ENCODE measurements around the gene EWSR1.

EWSR1 gene

GRCh38 chr22:29291215-29291614, 23.1 kb downstream of the EWSR1 start:
- TF ChIP-seq EZH2phosphoT487 (IDR thresholded peaks at IDR 0.05; ENCODE audit: borderline replicate concordance), result no peak
- TF ChIP-seq, protein P1, sequence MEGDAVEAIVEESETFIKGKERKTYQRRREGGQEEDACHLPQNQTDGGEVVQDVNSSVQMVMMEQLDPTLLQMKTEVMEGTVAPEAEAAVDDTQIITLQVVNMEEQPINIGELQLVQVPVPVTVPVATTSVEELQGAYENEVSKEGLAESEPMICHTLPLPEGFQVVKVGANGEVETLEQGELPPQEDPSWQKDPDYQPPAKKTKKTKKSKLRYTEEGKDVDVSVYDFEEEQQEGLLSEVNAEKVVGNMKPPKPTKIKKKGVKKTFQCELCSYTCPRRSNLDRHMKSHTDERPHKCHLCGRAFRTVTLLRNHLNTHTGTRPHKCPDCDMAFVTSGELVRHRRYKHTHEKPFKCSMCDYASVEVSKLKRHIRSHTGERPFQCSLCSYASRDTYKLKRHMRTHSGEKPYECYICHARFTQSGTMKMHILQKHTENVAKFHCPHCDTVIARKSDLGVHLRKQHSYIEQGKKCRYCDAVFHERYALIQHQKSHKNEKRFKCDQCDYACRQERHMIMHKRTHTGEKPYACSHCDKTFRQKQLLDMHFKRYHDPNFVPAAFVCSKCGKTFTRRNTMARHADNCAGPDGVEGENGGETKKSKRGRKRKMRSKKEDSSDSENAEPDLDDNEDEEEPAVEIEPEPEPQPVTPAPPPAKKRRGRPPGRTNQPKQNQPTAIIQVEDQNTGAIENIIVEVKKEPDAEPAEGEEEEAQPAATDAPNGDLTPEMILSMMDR (conservative IDR thresholded peaks at IDR 0.05; ENCODE audit: low read length), result no peak

GRCh38 chr22:29292379-29292778, 24.3 kb downstream of the EWSR1 start:
- Histone ChIP-seq H3K4me2 (ENCODE audit: low read depth, low read length, poor library complexity, severe bottlenecking) (no peak overlapping the region), H3K36me3 (ENCODE audit: insufficient read depth, low read length) (peaks cover 100% of the 10 kb centered on the region), H2AFZ (ENCODE audit: low read length) (no peak overlapping the region), H3F3A (ENCODE audit: low read depth) (no peaks in the 10 kb centered on the region; the same call in 1 of the 2 replicates), H3K9me2 (replicated peaks; ENCODE audit: low read depth, low read length) (no peaks in the 10 kb centered on the region), H4K20me1 (ENCODE audit: insufficient read depth, low read length, poor library complexity, severe bottlenecking) (peaks cover 51% of the 10 kb centered on the region), H3K79me2 (ENCODE audit: insufficient read depth, low read length) (peaks cover 58% of the 10 kb centered on the region), H3K27me3 (ENCODE audit: insufficient read depth, low read length, poor library complexity, severe bottlenecking) (no peaks in the 10 kb centered on the region), H3K9me3 (ENCODE audit: insufficient read depth, low read depth, low read length) (no peaks in the 10 kb centered on the region), H3K4me1 (ENCODE audit: insufficient read depth, low read length, poor library complexity, severe bottlenecking) (no peaks in the 10 kb centered on the region), H3K9ac (ENCODE audit: low read depth, low read length, poor library complexity, severe bottlenecking) (no peak overlapping the region), H3K4me3 (ENCODE audit: low read length, poor library complexity, severe bottlenecking) (no peak overlapping the region)
- TF ChIP-seq, protein P1 (conservative IDR thresholded peaks at IDR 0.05; ENCODE audit: low read length), result no peak
- no peak for TF ChIP-seq EZH2phosphoT487 (IDR thresholded peaks at IDR 0.05; ENCODE audit: borderline replicate concordance)

More at GRCh38 chr22:29291215-29291614, 23.1 kb downstream of the EWSR1 start:
- peaks cover 62% of the 10 kb centered on the region for H4K20me1 ChIP-seq (ENCODE audit: insufficient read depth, low read length, poor library complexity, severe bottlenecking)
- H3K27me3 ChIP-seq (ENCODE audit: insufficient read depth, low read length, poor library complexity, severe bottlenecking), result no peaks in the 10 kb centered on the region
- H3K79me2 ChIP-seq (ENCODE audit: insufficient read depth, low read length), result peaks cover 70% of the 10 kb centered on the region
- H3K4me3 ChIP-seq (ENCODE audit: low read length, poor library complexity, severe bottlenecking), result no peak overlapping the region
- no peaks in the 10 kb centered on the region for H3K9me2 ChIP-seq (replicated peaks; ENCODE audit: low read depth, low read length)
- H3K9me3 ChIP-seq (ENCODE audit: insufficient read depth, low read depth, low read length), result no peaks in the 10 kb centered on the region
- no peaks in the 10 kb centered on the region for H3K4me1 ChIP-seq (ENCODE audit: insufficient read depth, low read length, poor library complexity, severe bottlenecking)
- H3K4me2 ChIP-seq (ENCODE audit: low read depth, low read length, poor library complexity, severe bottlenecking), result no peak overlapping the region
- peaks cover 99% of the 10 kb centered on the region for H3K36me3 ChIP-seq (ENCODE audit: insufficient read depth, low read length)
- H3F3A ChIP-seq (ENCODE audit: low read depth), result no peaks in the 10 kb centered on the region; the same call in 1 of the 2 replicates
- H3K9ac ChIP-seq (ENCODE audit: low read depth, low read length, poor library complexity, severe bottlenecking), result no peak overlapping the region
- H2AFZ ChIP-seq (ENCODE audit: low read length), result no peak overlapping the region

DNA sequence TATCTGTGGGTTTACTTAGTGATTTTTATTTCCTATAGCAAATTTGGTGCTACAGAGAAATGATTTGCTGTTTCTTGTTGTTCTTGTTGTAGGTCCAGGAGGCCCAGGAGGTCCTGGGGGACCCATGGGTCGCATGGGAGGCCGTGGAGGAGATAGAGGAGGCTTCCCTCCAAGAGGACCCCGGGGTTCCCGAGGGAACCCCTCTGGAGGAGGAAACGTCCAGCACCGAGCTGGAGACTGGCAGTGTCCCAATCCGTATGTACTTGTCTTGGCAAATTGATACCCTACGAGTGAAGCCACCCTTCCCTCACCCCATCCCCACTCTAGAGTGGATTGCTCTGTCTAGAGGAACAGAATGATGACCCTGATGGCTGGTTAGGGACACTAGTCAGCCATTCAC, 30.6 kb downstream of the EWSR1 start:
- Histone ChIP-seq H3K4me3 (ENCODE audit: low read length, poor library complexity, severe bottlenecking) (no peak overlapping the region), H3K9me3 (ENCODE audit: insufficient read depth, low read depth, low read length) (no peaks in the 10 kb centered on the region), H3K79me2 (ENCODE audit: insufficient read depth, low read length) (peaks cover 4% of the 10 kb centered on the region; the same call in 1 of the 2 replicates), H3K27me3 (ENCODE audit: insufficient read depth, low read length, poor library complexity, severe bottlenecking) (no peaks in the 10 kb centered on the region), H3K9me2 (replicated peaks; ENCODE audit: low read depth, low read length) (no peaks in the 10 kb centered on the region), H3K4me1 (ENCODE audit: insufficient read depth, low read length, poor library complexity, severe bottlenecking) (no peaks in the 10 kb centered on the region), H2AFZ (ENCODE audit: low read length) (no peak overlapping the region), H4K20me1 (ENCODE audit: insufficient read depth, low read length, poor library complexity, severe bottlenecking) (peaks cover 7% of the 10 kb centered on the region), H3K36me3 (ENCODE audit: insufficient read depth, low read length) (peaks cover 75% of the 10 kb centered on the region), H3K4me2 (ENCODE audit: low read depth, low read length, poor library complexity, severe bottlenecking) (no peak overlapping the region), H3K9ac (ENCODE audit: low read depth, low read length, poor library complexity, severe bottlenecking) (no peak overlapping the region), H3F3A (ENCODE audit: low read depth) (peaks cover 16% of the 10 kb centered on the region)
- TF ChIP-seq EZH2phosphoT487 (IDR thresholded peaks at IDR 0.05; ENCODE audit: borderline replicate concordance), result no peak
- TF ChIP-seq, protein P1 (conservative IDR thresholded peaks at IDR 0.05; ENCODE audit: low read length), result no peak

Measured in Loucy (cell line).